GM12873 (cell line): Measurements from ENCODE around the gene HSF2BP.

Source experiments
- CTCF ChIP-seq: IDR thresholded peaks from 2 replicates; pipeline ENCODE4 v1.5.1; 2012; ENCODE audit warnings: low read depth, mild to moderate bottlenecking, moderate library complexity, low read length, control low read depth; ENCODE audit not compliant: insufficient read depth; ENCODE audit errors: missing control alignments

HSF2BP gene

GRCh38 chr21:43644609-43645008 is 14.7 kb downstream of the HSF2BP start:
- TF ChIP-seq CTCF: no peak

GRCh38 chr21:43644071-43644470 is 15.2 kb downstream of the HSF2BP start:
- no peak for TF ChIP-seq CTCF

GRCh38 chr21:43643193-43643592 is 16.1 kb downstream of the HSF2BP start:
- TF ChIP-seq CTCF: no peak

- TF ChIP-seq CTCF: no peak
Measured at GRCh38 chr21:43640400-43640799, 18.9 kb downstream of the HSF2BP start.

- no peak for TF ChIP-seq CTCF
Measured at GRCh38 chr21:43639470-43640353, 19.6 kb downstream of the HSF2BP start.

- no peak for TF ChIP-seq CTCF
Measured at GRCh38 chr21:43637530-43638158, 21.6 kb downstream of the HSF2BP start.

- TF ChIP-seq CTCF: no peak
Measured at GRCh38 chr21:43635436-43635835, 23.9 kb downstream of the HSF2BP start.
